ENCODE results near the gene PGF.

The PGF gene

GRCh38 chr14:74891870-74892269, 63.5 kb downstream of the PGF start:
- no peak for DNase-seq

Data from activated CD4-positive, alpha-beta T cell treated with anti-CD3 and anti-CD28 coated beads, Interleukin-2, amount 50 U/mL, for 16 hours (primary cell).